Mucosa of stomach (tissue), 1 donor: ENCODE measurements around the gene FBXO10.

Experiments
- H3K27me3 ChIP-seq: one replicate; pipeline ENCODE4 v1.7.0; 2013; ENCODE audit warnings: mild to moderate bottlenecking, low read length; ENCODE audit not compliant: control insufficient read depth, insufficient read depth
- H3K36me3 ChIP-seq: one replicate; pipeline ENCODE4 v1.7.0; 2013; ENCODE audit warnings: low read length; ENCODE audit not compliant: control insufficient read depth, insufficient read depth
- H3K4me1 ChIP-seq: one replicate; pipeline ENCODE4 v1.7.0; 2013; ENCODE audit warnings: mild to moderate bottlenecking, low read length; ENCODE audit not compliant: control insufficient read depth, insufficient read depth
- H3K4me3 ChIP-seq: one replicate; pipeline ENCODE4 v1.7.0; 2013; ENCODE audit warnings: low read length
- H3K9ac ChIP-seq: one replicate; pipeline ENCODE4 v1.7.0; 2013; ENCODE audit warnings: mild to moderate bottlenecking, low read length, moderate library complexity
- H3K9me3 ChIP-seq: one replicate; pipeline ENCODE4 v1.7.0; 2013; ENCODE audit warnings: mild to moderate bottlenecking, low read length, moderate library complexity; ENCODE audit not compliant: control insufficient read depth
- donor health status: Pancreatic carcinoma.

Gene FBXO10

GRCh38 chr9:37501957-37502596 lies 74.1 kb downstream of the FBXO10 start:
- Histone ChIP-seq H3K36me3 (peaks cover 8% of the 10 kb centered on the region), H3K27me3 (no peaks in the 10 kb centered on the region), H3K9ac (no peak overlapping the region), H3K4me3 (no peak overlapping the region), H3K4me1 (no peaks in the 10 kb centered on the region), H3K9me3 (no peaks in the 10 kb centered on the region)

GRCh38 chr9:37499297-37499696 lies 76.9 kb downstream of the FBXO10 start:
- Histone ChIP-seq H3K4me1 (no peaks in the 10 kb centered on the region), H3K36me3 (peaks cover 8% of the 10 kb centered on the region), H3K27me3 (no peaks in the 10 kb centered on the region), H3K9me3 (no peaks in the 10 kb centered on the region), H3K9ac (no peak overlapping the region), H3K4me3 (no peak overlapping the region)

- H3K4me3 ChIP-seq = no peak overlapping the region
- peaks cover 8% of the 10 kb centered on the region for H3K36me3 ChIP-seq
Measured at GRCh38 chr9:37498457-37498856, 77.7 kb downstream of the FBXO10 start.

GRCh38 chr9:37497320-37497719 lies 78.9 kb downstream of the FBXO10 start:
- Histone ChIP-seq H3K9ac (no peak overlapping the region), H3K4me3 (no peak overlapping the region), H3K27me3 (no peaks in the 10 kb centered on the region), H3K9me3 (no peaks in the 10 kb centered on the region), H3K36me3 (peaks cover 4% of the 10 kb centered on the region), H3K4me1 (no peaks in the 10 kb centered on the region)

More at GRCh38 chr9:37498457-37498856, 77.7 kb downstream of the FBXO10 start:
- Histone ChIP-seq H3K9me3 (no peaks in the 10 kb centered on the region), H3K4me1 (no peaks in the 10 kb centered on the region), H3K9ac (no peak overlapping the region), H3K27me3 (no peaks in the 10 kb centered on the region)

- Histone ChIP-seq H3K4me3 (no peak overlapping the region), H3K4me1 (no peaks in the 10 kb centered on the region), H3K9me3 (no peaks in the 10 kb centered on the region), H3K27me3 (no peaks in the 10 kb centered on the region), H3K9ac (no peak overlapping the region), H3K36me3 (no peaks in the 10 kb centered on the region)
Measured at GRCh38 chr9:37496020-37496419, 80.2 kb downstream of the FBXO10 start.

- Histone ChIP-seq H3K36me3 (no peaks in the 10 kb centered on the region), H3K4me1 (no peaks in the 10 kb centered on the region), H3K27me3 (no peaks in the 10 kb centered on the region), H3K4me3 (no peak overlapping the region), H3K9ac (no peak overlapping the region), H3K9me3 (no peaks in the 10 kb centered on the region)
Measured at GRCh38 chr9:37495571-37495970, 80.6 kb downstream of the FBXO10 start.

- Histone ChIP-seq H3K36me3 (no peaks in the 10 kb centered on the region), H3K9me3 (no peaks in the 10 kb centered on the region), H3K9ac (no peak overlapping the region), H3K4me3 (no peak overlapping the region), H3K27me3 (no peaks in the 10 kb centered on the region), H3K4me1 (peaks cover 3% of the 10 kb centered on the region)
Measured at GRCh38 chr9:37491939-37492338, 84.2 kb downstream of the FBXO10 start.

- no peaks in the 10 kb centered on the region for H3K9me3 ChIP-seq
- peak overlapping the region; percentile 82 for H3K9ac ChIP-seq
Measured at GRCh38 chr9:37486616-37487548, 89.3 kb downstream of the FBXO10 start.

GRCh38 chr9:37486256-37486615 lies 89.9 kb downstream of the FBXO10 start:
- Histone ChIP-seq H3K27me3 (no peaks in the 10 kb centered on the region), H3K4me3 (peak overlapping the region; percentile 81), H3K9me3 (no peaks in the 10 kb centered on the region), H3K4me1 (peaks cover 20% of the 10 kb centered on the region), H3K9ac (peak overlapping the region; percentile 82), H3K36me3 (no peaks in the 10 kb centered on the region)

More at GRCh38 chr9:37486616-37487548, 89.3 kb downstream of the FBXO10 start:
- H3K4me3 ChIP-seq = peak overlapping the region; percentile 81
- no peaks in the 10 kb centered on the region for H3K36me3 ChIP-seq
- no peaks in the 10 kb centered on the region for H3K27me3 ChIP-seq
- peaks cover 20% of the 10 kb centered on the region for H3K4me1 ChIP-seq

- Histone ChIP-seq H3K4me1 (peaks cover 20% of the 10 kb centered on the region), H3K4me3 (peak within 1 kb of the TSS; percentile 81), H3K36me3 (no peaks in the 10 kb centered on the region), H3K27me3 (no peaks in the 10 kb centered on the region), H3K9me3 (no peaks in the 10 kb centered on the region), H3K9ac (peak within 1 kb of the TSS; percentile 82)
Measured at GRCh38 chr9:37485389-37486255, 90.6 kb downstream of the FBXO10 start, which contains the start of gene POLR1E. TSS of gene POLR1E (plus strand) at chr9:37485948. CDS start at chr9:37486048, 100 bp downstream.

GRCh38 chr9:37480759-37481158 lies 95.4 kb downstream of the FBXO10 start:
- Histone ChIP-seq H3K36me3 (no peaks in the 10 kb centered on the region), H3K4me1 (peaks cover 8% of the 10 kb centered on the region), H3K4me3 (no peak overlapping the region), H3K9me3 (no peaks in the 10 kb centered on the region), H3K27me3 (no peaks in the 10 kb centered on the region), H3K9ac (no peak overlapping the region)
